ENCODE data around the gene FMN2.

Gene FMN2

DNA sequence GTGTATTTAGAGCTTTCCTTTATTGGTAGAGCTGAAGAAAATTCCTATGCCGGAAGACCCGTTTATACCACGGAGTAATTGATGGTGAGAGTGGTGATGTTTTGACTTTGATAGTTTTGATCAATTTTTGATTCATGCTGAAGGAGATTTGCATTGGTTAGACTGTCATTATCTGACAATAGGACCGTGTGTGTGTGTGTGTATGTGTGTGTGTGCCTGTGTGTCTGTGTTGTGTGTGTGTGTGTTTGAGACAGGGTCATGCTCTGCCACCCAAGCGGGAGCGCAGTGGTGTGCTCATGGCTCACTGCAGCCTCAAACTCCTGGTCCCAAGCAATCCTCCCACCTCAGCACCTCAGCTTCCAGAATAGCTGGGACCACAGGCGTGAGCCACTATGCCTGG lies 9.6 kb downstream of the FMN2 start:
- H3K27me3 ChIP-seq, result peaks cover 26% of the 10 kb centered on the region
- H3K4me1 ChIP-seq (ENCODE audit: control insufficient read depth in 1 of 2, insufficient read depth in 1 of 2, low read depth in 1 of 2, low read length in 1 of 2), result no peaks in the 10 kb centered on the region
- TF ChIP-seq, protein P1, sequence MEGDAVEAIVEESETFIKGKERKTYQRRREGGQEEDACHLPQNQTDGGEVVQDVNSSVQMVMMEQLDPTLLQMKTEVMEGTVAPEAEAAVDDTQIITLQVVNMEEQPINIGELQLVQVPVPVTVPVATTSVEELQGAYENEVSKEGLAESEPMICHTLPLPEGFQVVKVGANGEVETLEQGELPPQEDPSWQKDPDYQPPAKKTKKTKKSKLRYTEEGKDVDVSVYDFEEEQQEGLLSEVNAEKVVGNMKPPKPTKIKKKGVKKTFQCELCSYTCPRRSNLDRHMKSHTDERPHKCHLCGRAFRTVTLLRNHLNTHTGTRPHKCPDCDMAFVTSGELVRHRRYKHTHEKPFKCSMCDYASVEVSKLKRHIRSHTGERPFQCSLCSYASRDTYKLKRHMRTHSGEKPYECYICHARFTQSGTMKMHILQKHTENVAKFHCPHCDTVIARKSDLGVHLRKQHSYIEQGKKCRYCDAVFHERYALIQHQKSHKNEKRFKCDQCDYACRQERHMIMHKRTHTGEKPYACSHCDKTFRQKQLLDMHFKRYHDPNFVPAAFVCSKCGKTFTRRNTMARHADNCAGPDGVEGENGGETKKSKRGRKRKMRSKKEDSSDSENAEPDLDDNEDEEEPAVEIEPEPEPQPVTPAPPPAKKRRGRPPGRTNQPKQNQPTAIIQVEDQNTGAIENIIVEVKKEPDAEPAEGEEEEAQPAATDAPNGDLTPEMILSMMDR (IDR thresholded peaks at IDR 0.05), result no peak
- no peaks in the 10 kb centered on the region for H3K36me3 ChIP-seq
- H3K4me3 ChIP-seq (ENCODE audit: low read depth in 1 of 2, low read length in 1 of 2), result no peak overlapping the region
- H3K27ac ChIP-seq, result no peak overlapping the region
- no peaks in the 10 kb centered on the region for H3K9me3 ChIP-seq

DNA sequence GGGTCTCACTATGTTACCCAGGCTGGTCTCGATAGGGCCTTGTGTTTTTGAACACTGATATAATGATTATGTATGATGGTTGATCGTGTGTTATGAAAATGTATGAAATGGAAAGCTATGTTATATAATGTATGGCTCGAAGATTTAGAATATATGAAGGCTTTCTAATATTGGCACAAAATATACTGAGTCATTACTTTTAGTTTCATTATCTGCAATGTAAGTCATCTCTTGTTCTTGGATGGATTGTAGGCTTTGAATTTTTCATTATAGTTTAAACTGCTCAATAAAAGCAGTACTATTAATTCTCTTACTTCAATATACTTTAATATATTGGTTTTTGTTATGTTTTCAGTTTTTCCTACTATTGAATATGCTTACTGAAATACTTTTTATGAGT lies 10.1 kb downstream of the FMN2 start:
- H3K36me3 ChIP-seq, result no peaks in the 10 kb centered on the region

DNA sequence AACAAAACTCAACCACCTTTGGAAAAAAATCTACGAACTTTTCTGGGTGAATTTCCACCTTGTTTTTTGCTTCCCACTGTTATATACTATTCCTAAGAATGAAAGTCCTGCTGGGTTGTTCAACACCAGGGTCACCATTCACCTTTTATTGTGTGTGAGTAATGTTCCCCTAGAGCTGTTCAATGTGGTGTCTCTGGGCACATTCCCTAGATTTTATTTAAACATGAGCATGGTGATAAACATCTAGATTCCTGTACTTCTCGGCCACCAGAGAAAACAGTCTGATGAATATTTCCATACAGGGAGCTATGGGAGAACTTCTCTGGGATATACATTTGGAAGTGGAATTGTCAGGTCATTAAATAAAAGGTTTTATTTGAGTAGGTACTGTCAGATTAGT lies 13.0 kb downstream of the FMN2 start:
- TF ChIP-seq, protein P1 (IDR thresholded peaks at IDR 0.05), result no peak
- H3K9me3 ChIP-seq, result no peaks in the 10 kb centered on the region

More for the DNA sequence above, 10.1 kb downstream of the FMN2 start:
- H3K4me1 ChIP-seq (ENCODE audit: control insufficient read depth in 1 of 2, insufficient read depth in 1 of 2, low read depth in 1 of 2, low read length in 1 of 2), result no peaks in the 10 kb centered on the region
- H3K27ac ChIP-seq, result no peak overlapping the region
- H3K9me3 ChIP-seq, result no peaks in the 10 kb centered on the region
- H3K27me3 ChIP-seq, result peaks cover 22% of the 10 kb centered on the region
- TF ChIP-seq, protein P1 (IDR thresholded peaks at IDR 0.05), result no peak
- no peak overlapping the region for H3K4me3 ChIP-seq (ENCODE audit: low read depth in 1 of 2, low read length in 1 of 2)

DNA sequence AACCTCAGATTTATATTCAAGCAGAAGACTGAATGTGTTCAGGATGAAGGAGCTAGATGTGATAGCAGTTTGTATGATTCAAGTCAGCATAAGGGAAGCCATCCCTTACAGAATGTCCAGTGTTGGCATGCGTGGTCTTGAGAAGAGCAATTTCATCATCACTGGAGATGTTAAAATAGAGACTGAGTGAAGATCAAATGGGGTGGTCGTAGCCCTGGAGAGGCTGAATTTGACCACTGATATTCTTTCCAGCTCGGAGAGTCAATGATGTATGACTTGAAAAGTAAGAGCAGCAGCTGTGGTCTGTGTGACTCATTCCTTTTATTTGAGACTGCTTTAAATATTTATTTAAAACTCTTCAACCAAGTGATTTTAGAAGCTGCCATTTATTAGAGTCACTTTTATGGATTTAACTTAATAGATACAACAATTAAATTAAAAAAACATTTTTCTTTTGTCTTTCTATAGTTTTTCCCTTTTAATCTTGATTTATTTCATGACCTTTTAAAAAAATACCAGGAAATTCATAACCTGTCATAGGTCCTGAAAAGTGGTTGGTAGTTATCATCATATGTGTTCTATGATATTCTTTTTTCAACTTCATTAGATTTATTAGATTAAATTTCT lies 15.5 kb downstream of the FMN2 start:
- no peaks in the 10 kb centered on the region for H3K9me3 ChIP-seq
- H3K4me1 ChIP-seq (ENCODE audit: control insufficient read depth in 1 of 2, insufficient read depth in 1 of 2, low read depth in 1 of 2, low read length in 1 of 2), result no peaks in the 10 kb centered on the region
- TF ChIP-seq, protein P1 (IDR thresholded peaks at IDR 0.05), result no peak
- H3K27ac ChIP-seq, result no peak overlapping the region
- H3K36me3 ChIP-seq, result no peaks in the 10 kb centered on the region
- H3K4me3 ChIP-seq (ENCODE audit: low read depth in 1 of 2, low read length in 1 of 2), result no peak overlapping the region
- H3K27me3 ChIP-seq, result no peaks in the 10 kb centered on the region

More for the DNA sequence above, 13.0 kb downstream of the FMN2 start:
- Histone ChIP-seq H3K36me3 (no peaks in the 10 kb centered on the region), H3K4me1 (ENCODE audit: control insufficient read depth in 1 of 2, insufficient read depth in 1 of 2, low read depth in 1 of 2, low read length in 1 of 2) (no peaks in the 10 kb centered on the region), H3K4me3 (ENCODE audit: low read depth in 1 of 2, low read length in 1 of 2) (no peak overlapping the region), H3K27ac (no peak overlapping the region), H3K27me3 (peaks cover 15% of the 10 kb centered on the region)

DNA sequence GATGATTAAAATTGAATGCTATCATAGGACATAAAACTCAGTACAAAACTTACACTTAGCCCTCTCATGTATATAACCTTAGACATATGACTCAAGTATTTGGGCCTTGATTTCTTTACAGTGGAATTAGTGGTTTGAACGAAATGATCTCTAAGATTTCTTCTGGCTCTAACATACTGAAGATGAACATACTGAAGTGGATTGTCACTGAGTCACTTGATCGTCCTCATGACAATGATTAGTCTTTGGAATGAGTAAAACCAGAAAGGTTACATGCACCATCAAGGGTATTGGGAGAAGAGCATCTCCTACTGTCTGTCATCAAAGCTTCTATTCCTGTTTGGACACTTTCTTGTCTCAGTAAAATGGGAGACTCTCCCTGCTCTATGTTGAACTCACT lies 17.4 kb downstream of the FMN2 start:
- TF ChIP-seq, protein P1 (IDR thresholded peaks at IDR 0.05), result no peak
- H3K36me3 ChIP-seq, result no peaks in the 10 kb centered on the region
- no peaks in the 10 kb centered on the region for H3K9me3 ChIP-seq
- H3K27me3 ChIP-seq, result no peaks in the 10 kb centered on the region
- H3K27ac ChIP-seq, result no peak overlapping the region
- no peaks in the 10 kb centered on the region for H3K4me1 ChIP-seq (ENCODE audit: control insufficient read depth in 1 of 2, insufficient read depth in 1 of 2, low read depth in 1 of 2, low read length in 1 of 2)
- H3K4me3 ChIP-seq (ENCODE audit: low read depth in 1 of 2, low read length in 1 of 2), result no peak overlapping the region
